Panc1 (cell line): Measurements from ENCODE around the gene PARD6G.

Experiments used
- POLR2AphosphoS5 ChIP-seq: IDR thresholded peaks from 2 replicates; pipeline ENCODE4 v1.6.1; 2012; ENCODE audit warnings: mild to moderate bottlenecking, low read depth, low read length, moderate library complexity
- SIN3A ChIP-seq: IDR thresholded peaks from 2 replicates; pipeline ENCODE4 v1.6.1; 2012; ENCODE audit warnings: low read depth, mild to moderate bottlenecking, low read length, moderate library complexity, borderline replicate concordance; ENCODE audit not compliant: insufficient read depth
- TCF7L2 ChIP-seq: IDR thresholded peaks from 2 replicates; pipeline ENCODE4 v1.6.1; 2011; ENCODE audit warnings: mild to moderate bottlenecking, low read depth, low read length, inconsistent platforms
- TF ChIP-seq, protein P1 (sequence below): fragments of 450-650 bp; IDR thresholded peaks from 2 replicates; pipeline ENCODE4 v1.5.1; 2017; ENCODE audit warnings: mild to moderate bottlenecking
- TF ChIP-seq, protein P2 (sequence below), 2 experiments: IDR thresholded peaks; 2 replicates each; pipeline ENCODE4 v1.6.1; 2011 to 2012; ENCODE audit warnings: low read depth in 2 of 2, control low read depth in 1 of 2, low read length in 1 of 2, mild to moderate bottlenecking in 1 of 2, moderate library complexity in 1 of 2; ENCODE audit not compliant: insufficient read depth in 1 of 2

DNA sequence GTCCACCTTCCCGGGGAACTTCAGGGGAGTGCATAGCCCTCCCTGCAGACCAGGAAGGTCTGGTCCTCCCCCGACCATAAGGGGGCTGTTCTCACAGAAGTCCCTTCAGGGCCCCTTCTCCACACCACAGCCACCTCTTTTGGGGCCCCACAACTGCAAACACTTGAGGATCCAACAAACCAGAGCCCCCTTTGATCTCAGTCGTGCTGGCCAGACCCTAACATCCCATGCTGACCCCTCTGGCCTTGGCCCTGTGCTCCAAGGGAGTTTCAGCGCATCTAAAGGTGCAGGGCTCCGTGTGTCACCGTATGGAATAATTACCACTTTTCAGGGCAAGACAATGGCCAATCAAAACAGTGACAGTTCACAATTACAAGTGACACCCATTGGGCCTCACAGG, 80.6 kb downstream of the PARD6G start:
- TF ChIP-seq, protein P1, sequence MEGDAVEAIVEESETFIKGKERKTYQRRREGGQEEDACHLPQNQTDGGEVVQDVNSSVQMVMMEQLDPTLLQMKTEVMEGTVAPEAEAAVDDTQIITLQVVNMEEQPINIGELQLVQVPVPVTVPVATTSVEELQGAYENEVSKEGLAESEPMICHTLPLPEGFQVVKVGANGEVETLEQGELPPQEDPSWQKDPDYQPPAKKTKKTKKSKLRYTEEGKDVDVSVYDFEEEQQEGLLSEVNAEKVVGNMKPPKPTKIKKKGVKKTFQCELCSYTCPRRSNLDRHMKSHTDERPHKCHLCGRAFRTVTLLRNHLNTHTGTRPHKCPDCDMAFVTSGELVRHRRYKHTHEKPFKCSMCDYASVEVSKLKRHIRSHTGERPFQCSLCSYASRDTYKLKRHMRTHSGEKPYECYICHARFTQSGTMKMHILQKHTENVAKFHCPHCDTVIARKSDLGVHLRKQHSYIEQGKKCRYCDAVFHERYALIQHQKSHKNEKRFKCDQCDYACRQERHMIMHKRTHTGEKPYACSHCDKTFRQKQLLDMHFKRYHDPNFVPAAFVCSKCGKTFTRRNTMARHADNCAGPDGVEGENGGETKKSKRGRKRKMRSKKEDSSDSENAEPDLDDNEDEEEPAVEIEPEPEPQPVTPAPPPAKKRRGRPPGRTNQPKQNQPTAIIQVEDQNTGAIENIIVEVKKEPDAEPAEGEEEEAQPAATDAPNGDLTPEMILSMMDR: no peak
- TF ChIP-seq POLR2AphosphoS5 (no peak; the same call in 1 of the 2 replicates), SIN3A (no peak), TCF7L2 (no peak)
- TF ChIP-seq, protein P2, sequence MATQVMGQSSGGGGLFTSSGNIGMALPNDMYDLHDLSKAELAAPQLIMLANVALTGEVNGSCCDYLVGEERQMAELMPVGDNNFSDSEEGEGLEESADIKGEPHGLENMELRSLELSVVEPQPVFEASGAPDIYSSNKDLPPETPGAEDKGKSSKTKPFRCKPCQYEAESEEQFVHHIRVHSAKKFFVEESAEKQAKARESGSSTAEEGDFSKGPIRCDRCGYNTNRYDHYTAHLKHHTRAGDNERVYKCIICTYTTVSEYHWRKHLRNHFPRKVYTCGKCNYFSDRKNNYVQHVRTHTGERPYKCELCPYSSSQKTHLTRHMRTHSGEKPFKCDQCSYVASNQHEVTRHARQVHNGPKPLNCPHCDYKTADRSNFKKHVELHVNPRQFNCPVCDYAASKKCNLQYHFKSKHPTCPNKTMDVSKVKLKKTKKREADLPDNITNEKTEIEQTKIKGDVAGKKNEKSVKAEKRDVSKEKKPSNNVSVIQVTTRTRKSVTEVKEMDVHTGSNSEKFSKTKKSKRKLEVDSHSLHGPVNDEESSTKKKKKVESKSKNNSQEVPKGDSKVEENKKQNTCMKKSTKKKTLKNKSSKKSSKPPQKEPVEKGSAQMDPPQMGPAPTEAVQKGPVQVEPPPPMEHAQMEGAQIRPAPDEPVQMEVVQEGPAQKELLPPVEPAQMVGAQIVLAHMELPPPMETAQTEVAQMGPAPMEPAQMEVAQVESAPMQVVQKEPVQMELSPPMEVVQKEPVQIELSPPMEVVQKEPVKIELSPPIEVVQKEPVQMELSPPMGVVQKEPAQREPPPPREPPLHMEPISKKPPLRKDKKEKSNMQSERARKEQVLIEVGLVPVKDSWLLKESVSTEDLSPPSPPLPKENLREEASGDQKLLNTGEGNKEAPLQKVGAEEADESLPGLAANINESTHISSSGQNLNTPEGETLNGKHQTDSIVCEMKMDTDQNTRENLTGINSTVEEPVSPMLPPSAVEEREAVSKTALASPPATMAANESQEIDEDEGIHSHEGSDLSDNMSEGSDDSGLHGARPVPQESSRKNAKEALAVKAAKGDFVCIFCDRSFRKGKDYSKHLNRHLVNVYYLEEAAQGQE (IDR thresholded peaks at IDR 0.05; ENCODE audit: insufficient read depth in 1 of 2, low read depth in 2 of 2, low read length in 1 of 2): no peak
